GM18511 (cell line): Measurements from ENCODE around the gene ARRDC1.
"Not testable (repeated sequence)": the region's sequence is repeated elsewhere in the genome, so short reads cannot be mapped to it uniquely, and the experiment has no call there.

Experiments
- ATAC-seq: cut with Tn5 transposase; IDR thresholded peaks from one replicate; pipeline ENCODE4 v1.9.1; 2021; ENCODE audit warnings: mild to moderate bottlenecking, moderate library complexity; ENCODE audit not compliant: unreplicated experiment

ARRDC1 gene, protein sequence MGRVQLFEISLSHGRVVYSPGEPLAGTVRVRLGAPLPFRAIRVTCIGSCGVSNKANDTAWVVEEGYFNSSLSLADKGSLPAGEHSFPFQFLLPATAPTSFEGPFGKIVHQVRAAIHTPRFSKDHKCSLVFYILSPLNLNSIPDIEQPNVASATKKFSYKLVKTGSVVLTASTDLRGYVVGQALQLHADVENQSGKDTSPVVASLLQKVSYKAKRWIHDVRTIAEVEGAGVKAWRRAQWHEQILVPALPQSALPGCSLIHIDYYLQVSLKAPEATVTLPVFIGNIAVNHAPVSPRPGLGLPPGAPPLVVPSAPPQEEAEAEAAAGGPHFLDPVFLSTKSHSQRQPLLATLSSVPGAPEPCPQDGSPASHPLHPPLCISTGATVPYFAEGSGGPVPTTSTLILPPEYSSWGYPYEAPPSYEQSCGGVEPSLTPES

DNA sequence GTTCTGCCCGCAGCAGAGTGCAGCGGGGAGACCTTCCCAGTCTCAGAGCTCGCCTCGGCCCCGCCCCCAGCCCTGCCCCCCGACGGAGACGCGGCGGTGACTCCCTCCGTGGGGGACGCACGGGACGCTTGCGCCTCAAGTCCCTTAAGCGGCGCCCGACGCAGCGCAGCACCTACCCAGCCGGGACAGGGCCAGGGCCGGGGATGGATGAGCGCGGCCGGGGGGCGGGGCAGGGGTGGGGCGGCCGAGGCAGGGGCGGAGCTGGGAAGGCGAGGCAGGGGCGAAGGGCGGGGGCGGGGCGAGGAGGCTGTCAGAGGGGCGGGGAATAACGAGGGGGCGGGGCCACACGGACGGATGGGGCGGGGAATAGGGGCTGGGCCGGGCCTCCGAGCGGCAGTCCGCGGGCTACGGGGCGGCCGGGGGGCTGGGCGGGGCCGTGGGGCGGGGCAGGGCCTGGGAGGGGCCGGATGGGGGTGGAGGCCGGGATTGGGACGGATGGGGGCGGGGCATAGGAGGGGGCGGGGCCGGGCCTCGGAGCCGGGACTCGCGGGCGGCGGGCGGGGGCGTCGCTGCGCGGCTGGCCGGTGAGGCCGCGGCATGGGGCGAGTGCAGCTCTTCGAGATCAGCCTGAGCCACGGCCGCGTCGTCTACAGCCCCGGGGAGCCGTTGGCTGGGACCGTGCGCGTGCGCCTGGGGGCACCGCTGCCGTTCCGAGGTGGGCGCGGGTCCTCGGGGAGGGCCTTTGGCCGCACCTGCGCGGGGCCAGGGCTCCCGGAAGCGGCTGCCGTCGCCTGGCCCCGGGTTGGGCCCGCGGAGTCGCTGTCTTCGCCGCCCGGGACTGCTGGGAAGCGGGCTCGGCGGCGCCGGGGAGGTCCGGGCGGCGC lies at the start of gene ARRDC1:
Gene ARRDC1, plus strand, starts transcription at position 566 of the 884 bp plus-strand sequence. Its CDS starts 32 bp downstream, at position 598.
- peak; percentile 73 for ATAC-seq

DNA sequence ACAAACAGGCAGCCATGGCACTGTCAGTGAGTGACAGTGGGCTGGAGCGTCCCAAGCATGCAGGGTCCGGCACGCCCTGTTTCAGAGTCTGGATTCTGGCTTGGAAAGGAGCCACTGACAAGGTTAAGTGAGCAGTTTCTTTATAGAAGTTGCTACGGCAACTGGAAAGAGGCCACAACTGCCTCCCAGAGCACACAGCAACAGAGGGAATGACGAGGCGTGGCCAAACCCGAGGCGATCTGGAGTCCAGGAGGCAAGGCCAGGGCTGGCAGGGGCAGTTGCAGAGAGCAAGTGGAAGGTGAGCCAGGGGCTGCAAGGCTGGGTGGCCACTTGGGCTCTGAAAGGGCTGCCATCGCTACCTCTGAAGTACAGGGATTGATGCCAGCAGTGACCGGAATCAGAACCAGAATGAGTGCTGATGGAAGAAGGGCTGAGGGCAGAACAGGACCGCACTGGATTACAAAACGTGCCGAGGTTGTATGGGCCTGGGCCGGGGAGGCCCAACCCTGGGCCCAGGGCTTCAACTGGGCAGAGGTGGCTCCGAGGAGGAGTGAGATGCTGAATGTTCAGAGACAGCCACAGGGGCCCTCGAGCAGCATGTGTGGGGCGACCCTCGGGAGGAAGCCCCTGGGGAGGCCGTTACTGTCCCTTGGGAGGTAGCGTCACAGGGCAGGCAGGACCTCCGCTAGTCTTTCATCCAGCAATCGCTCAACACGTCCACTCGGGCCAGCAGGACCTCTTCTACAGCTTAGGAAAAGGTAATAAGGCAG lies 49.2 kb upstream of the ARRDC1 start:
- no peak for ATAC-seq

DNA sequence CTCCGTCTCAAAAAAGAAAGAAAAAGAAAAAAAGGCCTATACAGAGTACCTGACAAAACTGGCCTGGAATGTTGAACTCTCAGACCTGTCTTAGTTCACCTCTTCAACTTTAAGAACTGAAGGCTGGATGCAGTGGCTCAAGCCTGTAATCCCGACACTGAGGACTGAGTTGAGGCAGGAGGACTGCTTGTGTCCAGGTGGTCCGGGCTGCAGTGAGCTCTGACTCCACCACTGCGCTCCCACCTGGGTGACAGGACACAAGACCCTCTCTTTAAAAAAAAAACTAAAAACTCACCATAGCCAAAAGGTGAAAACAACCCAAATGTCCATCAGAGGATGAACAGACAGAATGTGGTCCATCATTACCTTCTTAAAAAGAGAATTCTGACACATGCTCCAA lies 47.4 kb upstream of the ARRDC1 start:
- ATAC-seq, result no peak

DNA sequence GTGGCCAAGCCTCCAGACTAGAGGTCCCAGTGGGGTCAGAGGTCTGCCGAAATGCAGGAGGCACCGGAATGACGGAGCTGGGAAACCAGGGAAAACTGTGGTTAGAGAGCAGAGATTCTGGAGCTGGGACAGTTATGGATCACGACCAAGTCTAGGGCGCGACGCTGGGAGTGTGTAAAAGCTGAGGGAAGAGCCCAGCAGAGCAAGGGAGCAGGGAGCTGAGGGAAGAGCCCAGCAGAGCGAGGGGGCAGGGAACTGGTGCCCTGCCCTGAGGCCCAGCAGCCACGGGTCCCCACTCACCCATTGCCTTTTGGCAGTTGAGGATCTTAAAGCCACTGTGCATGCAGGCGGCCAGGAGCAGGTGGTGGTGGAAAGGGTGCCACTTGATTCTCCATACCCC lies 41.4 kb upstream of the ARRDC1 start:
- ATAC-seq, result no peak

DNA sequence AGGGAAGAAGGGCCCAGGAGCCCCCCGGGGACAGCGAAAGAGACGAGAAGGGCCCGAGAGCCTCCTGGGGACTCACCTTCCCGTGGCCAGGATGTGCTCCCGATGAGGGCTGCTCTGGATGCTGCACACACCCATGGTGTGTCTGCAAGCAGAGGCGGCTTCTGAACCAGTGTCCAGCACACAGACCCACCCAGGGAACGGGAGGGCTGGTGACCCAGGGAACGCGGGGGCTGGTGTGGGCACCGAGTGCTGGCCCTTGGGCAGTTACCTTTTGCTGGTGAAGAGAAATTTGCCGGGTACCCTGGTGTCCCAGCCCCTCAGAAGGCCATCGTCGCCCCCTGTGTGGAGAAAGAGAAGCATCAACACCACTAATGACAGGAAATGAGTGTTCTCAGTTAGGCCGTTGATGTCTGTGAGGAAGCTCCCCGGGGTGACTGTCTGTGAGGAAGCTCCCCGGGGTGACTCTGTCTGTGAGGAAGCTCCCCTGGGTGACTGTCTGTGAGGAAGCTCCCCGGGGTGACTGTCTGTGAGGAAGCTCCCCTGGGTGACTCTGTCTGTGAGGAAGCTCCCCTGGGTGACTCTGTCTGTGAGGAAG lies 40.6 kb upstream of the ARRDC1 start:
- ATAC-seq, result no peak

DNA sequence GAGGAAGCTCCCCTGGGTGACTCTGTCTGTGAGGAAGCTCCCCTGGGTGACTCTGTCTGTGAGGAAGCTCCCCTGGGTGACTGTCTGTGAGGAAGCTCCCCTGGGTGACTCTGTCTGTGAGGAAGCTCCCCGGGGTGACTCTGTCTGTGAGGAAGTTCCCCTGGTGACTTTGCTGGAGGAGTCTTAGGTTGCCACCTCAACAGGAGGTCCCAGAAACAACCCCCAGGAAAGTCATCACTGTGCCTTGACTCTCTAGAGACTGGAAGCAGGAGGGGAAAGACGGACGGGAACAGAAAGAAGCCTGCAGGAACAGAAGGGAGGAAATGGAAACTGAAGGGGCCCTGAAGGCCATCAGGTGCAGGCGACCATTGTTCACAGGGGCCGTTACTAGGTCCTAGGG lies 37.0 kb upstream of the ARRDC1 start:
- ATAC-seq, result not testable (repeated sequence)

DNA sequence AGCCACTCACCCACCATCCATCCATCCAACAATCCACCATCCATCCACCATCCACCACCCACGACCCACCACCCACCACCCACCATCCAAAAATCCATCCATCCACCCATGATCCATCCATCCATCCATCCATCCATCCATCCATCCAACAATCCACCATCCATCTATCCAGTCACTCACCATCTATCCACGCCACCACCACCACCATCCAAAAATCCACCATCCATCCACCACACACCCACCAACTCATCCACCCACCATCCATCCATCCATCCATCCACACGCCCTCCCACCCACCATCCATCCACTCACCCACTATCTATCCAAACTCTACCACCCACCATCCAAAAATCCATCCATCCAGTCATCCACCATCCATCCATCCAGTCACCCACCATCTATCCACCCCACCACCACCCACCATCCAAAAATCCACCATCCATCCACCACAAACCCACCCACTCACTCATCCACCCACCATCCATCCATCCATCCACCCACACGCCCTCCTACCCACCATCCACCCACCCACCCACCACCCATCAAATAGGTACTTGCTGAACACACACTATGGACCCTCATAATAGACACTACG lies 35.8 kb upstream of the ARRDC1 start:
- no peak for ATAC-seq

DNA sequence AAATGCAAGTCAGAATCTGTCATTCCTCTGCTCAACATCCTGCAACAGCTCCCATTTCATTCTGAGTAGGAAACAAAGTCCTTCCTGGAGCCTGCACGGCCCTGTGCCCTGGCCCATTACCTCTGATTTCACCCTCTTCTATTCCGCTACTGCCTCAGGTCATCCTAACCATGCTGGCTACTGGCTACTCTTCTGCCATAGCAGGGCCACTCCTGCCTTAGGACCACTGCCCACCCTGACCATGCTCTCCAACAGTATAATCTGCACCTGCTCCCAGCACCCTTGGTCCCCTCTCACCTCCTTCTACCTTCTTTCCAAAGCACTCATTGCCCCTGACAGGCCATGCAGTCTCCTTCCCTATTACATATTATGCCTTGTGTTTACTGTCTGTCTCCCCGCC lies 34.9 kb upstream of the ARRDC1 start:
- no peak for ATAC-seq

DNA sequence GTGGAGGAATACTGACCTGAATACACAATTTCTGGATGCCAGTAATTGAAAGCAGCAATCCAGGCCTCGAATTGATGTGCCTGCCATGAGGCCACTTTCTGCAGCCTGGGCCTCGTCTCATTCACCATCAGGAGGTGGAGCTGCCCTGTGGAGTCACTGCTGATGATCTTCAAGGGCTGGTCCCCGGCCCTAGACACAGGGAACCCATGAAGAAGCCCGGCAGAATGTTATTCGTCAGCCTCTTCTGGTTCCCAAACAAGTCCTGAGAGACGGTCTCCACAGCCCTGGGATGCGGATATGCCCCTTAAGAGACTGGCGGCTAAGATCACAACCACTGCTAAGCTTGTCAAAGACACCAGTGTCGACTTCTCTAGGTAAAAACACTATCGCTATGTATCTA lies 31.3 kb upstream of the ARRDC1 start:
- no peak for ATAC-seq

DNA sequence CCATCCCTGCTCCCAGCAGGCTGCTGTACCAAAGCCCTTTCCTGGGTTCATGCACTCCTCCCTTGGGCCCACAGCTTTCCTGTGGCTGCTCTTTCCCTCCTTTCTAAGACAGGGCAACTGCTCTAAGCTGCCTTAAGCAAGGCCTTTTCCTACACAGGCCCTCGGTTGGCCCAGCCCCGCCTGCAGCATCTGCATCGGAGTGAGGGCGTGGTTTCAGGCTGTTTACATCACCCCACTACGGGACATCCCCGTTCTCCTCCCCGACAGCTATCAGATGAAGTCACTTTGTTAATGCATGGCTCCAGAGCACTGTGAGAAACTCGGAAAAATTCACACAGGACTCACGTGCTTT lies 30.1 kb upstream of the ARRDC1 start:
- ATAC-seq, result no peak

DNA sequence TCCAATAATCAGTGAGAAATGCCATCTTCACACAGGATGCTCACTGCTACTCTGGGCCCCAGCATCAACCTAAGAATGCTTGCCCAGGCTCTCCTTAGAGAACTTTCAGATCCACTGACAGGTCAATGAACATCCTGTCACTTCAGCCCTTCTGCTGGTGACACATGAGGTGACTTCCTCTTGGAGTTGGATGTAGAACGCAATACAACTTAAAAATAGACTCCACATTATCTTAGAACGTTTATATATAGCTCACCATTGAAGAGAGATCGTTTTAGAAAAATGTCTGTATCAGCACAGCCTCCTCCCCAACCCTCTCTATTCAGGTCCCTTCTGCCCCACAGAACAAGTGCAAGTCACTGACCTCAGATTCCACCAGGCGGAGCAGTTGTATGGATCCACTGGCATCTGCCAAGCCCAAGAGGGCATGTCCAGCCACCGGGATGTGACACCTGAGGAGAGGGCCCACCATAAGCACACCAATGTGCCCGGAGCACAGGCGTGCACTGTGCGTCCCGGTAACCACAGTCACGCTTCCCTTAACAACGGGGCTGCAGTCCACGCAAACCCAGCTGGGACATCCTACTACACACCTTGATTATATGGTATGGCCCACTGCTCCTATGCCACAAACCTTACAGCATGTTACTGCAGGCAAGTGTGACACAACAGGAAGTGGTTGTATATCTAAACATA lies 29.6 kb upstream of the ARRDC1 start:
- no peak for ATAC-seq

DNA sequence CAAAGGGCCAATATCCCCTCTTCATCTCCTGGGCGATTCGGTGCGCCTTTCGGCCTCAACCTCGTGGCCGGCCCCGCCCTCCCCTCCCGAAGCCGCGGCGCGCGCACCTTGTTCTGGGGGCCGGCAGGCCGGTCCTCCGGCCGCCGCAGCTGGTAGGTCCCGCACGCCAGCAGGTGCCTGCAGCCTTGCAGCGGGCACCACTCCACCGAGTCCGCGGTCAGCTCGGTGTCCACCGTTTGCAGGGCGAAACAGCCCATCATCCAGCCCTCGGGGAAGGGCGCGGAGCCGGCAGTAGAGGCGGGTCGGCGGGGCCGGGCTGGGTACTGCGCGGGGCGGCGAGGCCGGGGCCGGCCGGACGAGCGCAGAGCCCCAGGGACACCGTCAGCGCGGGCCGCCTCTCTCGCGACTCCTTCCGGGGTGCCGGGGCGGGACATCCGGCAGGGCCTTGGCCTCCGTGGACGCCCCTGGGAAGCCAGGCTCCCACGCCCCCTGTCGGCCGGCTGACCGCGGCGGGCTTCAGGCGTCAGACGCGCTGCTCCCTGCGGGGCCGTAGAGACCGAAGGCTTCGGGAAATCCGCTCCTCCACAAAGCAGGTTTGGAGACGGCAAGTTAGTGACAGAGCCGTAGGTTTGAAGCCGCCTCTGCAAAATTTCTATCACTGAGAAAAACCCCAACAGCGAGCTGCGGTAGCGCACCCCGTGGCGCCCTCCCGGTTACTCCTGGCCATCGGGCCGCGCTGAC lies 26.8 kb upstream of the ARRDC1 start, which contains the start of gene DPH7:
Gene DPH7, minus strand, starts transcription at position 408 of the 741 bp plus-strand sequence. Its CDS starts 148 bp downstream, at position 260.
- peak; percentile 93 for ATAC-seq

DNA sequence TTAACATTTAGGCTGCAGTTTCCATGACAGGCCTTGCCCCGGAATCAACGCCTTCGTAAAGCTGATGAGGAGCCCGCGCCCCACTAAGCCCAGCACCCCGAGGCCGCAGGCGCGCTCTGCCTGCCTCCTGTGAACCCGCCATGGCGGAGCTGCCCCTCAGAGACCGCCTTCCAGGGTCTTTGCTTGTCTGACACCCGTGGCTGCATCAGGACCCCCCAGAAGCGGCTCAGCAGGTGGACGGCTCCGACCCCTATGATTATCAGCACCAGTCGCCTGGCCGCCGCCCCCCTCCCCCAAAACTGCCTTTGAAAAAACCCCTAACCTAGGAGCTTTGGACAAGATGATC lies 26.3 kb upstream of the ARRDC1 start:
- no peak for ATAC-seq

DNA sequence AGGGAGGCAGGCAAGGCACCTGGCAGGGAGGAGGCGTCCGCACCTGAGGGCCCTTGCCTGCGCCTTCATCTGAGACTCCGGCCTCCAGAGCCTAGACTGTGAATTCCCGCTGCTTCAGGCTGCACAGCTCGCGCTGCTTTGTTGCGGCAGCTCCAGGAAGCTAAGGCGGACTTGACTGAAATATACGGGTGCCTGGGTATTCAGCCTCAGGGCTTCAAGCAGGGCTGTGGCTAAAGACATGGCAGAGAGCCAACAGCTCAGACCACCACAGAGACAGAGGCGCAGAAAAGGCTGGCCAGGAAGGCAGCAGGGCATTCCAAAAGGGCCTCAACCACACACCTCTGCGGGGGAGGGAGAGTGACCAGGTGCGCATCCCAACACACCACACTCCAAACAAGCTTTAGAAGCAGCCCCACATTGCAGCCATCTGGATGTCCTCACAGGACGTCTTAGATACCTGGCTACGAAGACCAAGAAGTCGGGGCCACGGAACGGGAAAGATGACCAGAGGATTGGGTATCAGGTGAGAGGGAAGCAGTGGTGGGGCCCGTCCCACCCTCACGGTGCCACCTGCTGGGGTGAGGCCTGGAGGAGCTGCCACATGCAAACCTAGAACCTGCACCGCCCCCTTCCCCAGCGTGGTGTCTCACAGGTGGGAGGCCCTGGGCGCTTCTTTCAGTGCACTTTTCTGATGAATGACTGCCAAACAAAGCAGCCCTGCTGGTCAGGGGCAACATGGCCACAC lies 25.1 kb upstream of the ARRDC1 start:
- no peak for ATAC-seq

DNA sequence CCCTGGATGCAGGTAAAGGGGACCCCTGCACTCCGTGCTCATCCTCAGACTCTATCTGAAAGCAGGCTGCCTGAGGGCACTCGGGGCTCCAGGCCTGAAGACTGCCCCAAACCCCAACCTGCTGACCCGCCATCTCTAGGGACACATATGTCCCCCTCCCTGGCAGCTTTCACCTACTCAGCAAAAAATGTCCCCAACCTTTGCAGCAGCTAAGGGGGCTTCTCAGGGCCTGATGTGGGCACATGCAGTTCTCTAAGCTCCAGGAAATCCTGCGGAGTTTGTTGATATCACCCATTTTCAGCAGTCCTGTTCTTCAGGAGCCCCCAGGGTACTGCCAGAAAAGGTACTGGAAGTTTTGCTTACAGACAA lies 24.5 kb upstream of the ARRDC1 start:
- ATAC-seq, result no peak

DNA sequence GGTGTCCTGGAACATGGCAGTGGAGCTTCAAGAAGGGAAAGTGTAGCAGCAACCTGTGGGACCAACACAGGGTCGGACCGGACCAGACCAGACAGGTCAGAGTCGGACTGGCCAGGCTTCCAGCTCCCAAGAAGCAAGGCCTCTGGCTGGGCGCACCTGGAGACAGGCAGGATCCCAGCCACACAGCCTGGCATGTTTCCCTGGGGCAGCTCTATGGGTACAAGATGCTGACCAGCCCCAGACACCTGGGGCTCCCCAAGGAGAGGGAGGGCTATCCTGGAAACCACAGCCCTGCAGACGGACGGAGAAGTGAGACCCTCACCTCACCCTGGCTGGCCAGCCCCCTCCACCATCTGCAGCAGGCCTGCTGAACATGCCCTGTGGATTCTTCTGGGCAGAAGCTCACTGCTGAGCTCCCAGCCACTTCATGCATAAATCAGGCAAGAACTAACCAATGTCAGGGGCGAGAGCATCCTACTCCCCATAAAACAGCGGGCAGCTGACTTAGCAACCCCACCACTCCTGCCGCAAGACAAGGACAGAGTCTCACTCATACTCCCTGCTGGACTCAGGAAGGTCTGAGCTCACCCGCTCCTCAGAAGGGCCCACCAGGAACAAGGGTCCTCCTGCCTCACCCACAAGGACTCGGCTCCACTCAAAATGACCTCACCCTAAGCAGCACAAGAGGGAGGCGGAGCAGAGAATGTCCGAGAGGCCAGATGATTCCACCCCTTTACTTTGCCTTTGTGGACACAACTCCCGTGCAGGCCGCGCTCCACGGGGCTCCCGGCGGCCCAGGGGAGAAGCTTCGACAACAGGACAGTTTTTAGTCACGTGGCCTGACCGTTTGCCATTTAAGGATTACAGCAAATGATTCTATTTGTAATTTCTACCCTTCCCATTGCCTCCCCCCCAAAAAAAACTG lies 23.9 kb upstream of the ARRDC1 start:
- no peak for ATAC-seq

DNA sequence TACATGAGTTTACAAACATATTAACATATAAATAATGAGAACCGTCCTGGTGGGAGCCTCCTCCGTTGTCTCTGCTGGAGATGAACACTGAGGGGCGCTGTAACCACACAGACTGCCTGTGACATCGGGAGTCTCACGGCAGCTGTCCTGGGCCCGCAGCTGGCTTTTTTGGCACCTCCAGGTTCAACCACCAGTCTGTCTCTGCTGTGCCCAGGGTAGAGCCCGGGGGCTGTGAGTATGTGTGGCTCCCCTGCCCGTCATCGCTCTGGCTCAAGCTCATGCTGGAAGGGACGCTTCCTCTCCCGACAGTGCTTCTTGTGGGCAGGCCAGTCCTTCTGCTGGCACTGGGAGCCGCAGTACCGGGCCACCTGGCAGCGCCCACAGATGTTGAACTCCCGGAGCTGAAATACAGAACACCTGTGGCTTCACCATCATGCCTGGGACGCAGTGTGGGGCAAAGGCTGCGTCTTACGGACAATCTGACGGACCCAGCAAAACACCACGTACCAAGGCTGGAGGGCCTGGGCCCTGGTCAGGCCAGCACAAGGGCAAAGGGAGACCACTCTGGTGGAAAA lies 23.1 kb upstream of the ARRDC1 start:
- ATAC-seq, result no peak
